Astrocyte of the spinal cord (primary cell): ENCODE data around the gene C4orf50.

ENCODE experiments used
- DNase-seq: peaks from one replicate; pipeline ENCODE4 v3.0.0; 2011; ENCODE audit warnings: low read depth, low spot score
- H3K4me3 ChIP-seq: 2 replicates; pipeline ENCODE4 v1.5.1; 2011; ENCODE audit warnings: low read depth, mild to moderate bottlenecking, low read length, moderate library complexity
- in situ Hi-C: cut with HindIII; loops from 2 replicates; pipeline ENCODE4 v1.10.0; 2017; ENCODE audit warnings: low sequenced_read_pairs
- TF ChIP-seq, protein P1 (sequence below): IDR thresholded peaks from 2 replicates; pipeline ENCODE4 v1.5.1; 2012; ENCODE audit warnings: low read depth, mild to moderate bottlenecking, low read length, inconsistent platforms

Gene C4orf50

DNA sequence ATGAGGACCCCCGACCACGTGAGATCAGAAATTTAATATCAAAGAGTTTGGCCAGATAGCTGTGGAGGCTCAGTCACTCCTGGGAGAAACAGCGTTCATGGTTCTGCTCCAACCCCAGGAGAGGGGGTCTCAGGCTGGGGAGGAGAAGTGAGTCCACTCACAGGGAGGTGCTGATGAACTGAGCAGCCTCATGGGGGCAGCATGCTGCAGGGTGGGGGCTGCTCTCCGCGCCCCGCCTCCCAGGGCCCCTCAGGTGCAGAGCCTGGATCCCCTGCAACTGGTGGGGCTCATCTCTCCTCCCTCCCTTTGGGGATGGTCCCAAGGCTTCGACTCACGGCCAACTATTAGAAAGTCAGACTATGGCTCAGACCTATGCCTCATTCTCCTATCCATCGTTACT is 26.6 kb upstream of the C4orf50 start:
- no peak overlapping the region for H3K4me3 ChIP-seq
- in situ Hi-C loops: no loop called here
- TF ChIP-seq, protein P1, sequence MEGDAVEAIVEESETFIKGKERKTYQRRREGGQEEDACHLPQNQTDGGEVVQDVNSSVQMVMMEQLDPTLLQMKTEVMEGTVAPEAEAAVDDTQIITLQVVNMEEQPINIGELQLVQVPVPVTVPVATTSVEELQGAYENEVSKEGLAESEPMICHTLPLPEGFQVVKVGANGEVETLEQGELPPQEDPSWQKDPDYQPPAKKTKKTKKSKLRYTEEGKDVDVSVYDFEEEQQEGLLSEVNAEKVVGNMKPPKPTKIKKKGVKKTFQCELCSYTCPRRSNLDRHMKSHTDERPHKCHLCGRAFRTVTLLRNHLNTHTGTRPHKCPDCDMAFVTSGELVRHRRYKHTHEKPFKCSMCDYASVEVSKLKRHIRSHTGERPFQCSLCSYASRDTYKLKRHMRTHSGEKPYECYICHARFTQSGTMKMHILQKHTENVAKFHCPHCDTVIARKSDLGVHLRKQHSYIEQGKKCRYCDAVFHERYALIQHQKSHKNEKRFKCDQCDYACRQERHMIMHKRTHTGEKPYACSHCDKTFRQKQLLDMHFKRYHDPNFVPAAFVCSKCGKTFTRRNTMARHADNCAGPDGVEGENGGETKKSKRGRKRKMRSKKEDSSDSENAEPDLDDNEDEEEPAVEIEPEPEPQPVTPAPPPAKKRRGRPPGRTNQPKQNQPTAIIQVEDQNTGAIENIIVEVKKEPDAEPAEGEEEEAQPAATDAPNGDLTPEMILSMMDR: no peak
- DNase-seq: no peak

DNA sequence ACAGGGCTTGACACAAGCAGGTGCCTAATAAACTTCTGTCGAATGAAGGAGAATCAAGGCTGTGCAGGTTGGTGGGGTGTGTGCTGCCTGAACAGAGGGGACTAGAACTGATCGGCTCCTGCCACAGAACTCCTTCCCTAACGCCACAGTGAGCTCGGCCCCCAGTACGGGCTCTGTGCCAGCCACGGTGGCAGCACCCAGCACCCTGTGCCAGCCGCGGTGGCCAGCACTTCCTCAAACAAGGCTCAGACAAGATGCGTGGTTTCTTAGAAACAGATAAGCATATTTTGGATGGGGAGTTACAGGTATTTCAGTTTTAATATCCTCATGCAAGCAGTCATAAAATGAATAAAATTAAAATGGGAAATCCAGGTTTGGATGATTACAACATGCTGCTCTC is 26.0 kb upstream of the C4orf50 start:
- no peak for DNase-seq
- in situ Hi-C loops: no loop called here
- TF ChIP-seq, protein P1: no peak
- H3K4me3 ChIP-seq: no peak overlapping the region

- no peak overlapping the region for H3K4me3 ChIP-seq
- in situ Hi-C loops: no loop called here
- DNase-seq: no peak
- TF ChIP-seq, protein P1: no peak
Measured at GRCh38 chr4:6043843-6044242, 25.6 kb upstream of the C4orf50 start.

DNA sequence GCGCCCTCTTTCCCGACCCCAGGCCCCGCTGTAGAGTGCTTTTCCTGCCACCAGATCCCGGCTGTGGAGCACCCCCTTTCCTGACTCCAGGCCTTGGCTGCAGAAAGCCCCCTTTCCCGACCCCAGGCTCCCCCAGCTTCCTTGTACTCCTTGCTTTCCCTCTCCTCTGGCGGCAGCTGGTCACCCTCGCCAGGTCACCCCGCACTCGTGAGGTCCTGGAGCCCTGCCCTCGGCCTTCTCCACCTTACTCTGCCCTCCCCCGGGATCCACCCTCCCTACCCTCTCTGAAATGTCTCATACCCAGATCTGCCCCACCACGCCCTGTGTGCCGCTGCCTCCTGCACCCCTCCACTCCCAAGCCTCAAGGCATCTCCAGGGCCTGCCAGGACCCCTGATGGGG is 25.0 kb upstream of the C4orf50 start:
- DNase-seq: no peak
- in situ Hi-C loops: no loop called here
- H3K4me3 ChIP-seq: no peak overlapping the region
- TF ChIP-seq, protein P1: no peak

DNA sequence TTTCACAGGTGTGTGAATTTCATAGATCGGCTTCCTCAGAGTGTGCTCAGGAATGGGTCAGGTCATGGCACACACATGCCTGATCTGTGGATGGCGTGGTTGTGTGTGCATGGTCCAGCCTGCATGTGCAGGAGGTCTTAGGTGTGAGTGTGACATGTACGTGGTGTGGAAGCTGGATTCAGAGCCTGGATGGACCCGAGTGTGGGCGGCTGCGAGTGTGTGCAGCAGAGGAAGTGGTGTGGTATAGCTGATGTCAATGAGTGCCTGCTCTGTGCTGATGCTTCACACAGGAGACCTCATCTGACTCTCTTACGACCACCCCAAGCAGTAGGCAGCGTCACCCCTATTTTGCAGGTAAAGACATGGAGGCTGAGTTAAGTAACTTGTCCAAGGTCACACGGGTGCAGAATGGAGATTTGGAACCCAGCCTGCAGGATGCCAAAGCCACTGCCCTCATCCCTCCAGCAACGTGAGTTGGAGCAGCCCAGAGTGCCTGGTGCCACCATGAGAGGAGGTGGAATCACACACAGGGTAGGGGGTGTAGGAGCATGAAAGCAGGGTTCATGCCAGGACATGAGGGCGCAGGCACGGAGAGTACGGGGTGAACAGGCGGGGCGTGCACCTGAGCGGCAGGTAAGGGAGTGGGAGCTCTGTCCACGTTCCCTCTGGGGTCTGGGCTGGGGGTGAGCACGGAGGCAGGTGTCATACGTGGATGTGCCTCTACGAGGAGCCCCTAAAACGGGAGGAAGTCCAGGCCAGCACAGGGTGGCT is 24.2 kb upstream of the C4orf50 start:
- in situ Hi-C loops: no loop called here
- TF ChIP-seq, protein P1: no peak
- H3K4me3 ChIP-seq: no peak overlapping the region
- DNase-seq: no peak

DNA sequence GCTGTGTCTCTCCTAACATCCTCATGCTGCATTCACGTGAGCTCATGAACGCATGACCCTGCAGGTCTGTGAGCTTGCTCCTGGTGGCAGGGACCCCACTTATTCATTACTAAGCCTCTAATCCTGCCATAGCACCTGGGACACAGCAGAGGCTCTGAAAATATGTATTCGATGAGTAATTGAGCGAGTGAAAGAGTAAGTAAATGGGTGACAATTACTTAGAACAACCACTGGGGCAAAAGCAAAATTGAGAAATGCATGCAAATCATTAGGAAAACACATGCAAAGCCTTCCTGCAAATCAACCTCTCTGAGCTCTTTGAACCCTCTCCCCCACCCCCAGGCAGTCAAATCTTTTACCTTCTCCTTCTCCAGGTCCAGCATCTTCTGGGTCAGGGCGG is 23.6 kb upstream of the C4orf50 start:
- no peak for DNase-seq
- H3K4me3 ChIP-seq: no peak overlapping the region
- TF ChIP-seq, protein P1: no peak
- in situ Hi-C loops: no loop called here

GRCh38 chr4:6038711-6039110 is 20.5 kb upstream of the C4orf50 start:
- in situ Hi-C loops: no loop called here
- TF ChIP-seq, protein P1: no peak

More at GRCh38 chr4:6038711-6039110, 20.5 kb upstream of the C4orf50 start:
- no peak overlapping the region for H3K4me3 ChIP-seq
- DNase-seq: no peak
